Glutamatergic neuron (in vitro differentiated cells): ENCODE results near the gene RPL36. TPM values are rescaled to one million over a fixed set of nuclear protein-coding genes. Genes with fewer than 3 reads are reported as not detected.

Experiments used
- DNase-seq: peaks from one replicate; pipeline ENCODE4 v3.0.0; 2022
- H3K27ac Mint-ChIP-seq: one replicate; pipeline ENCODE4 v1.8.0; 2020; ENCODE audit warnings: mild to moderate bottlenecking, mixed read lengths, inconsistent platforms; ENCODE audit not compliant: unreplicated experiment
- H3K27me3 Mint-ChIP-seq: one replicate; pipeline ENCODE4 v1.8.0; 2020; ENCODE audit warnings: mild to moderate bottlenecking, moderate library complexity, mixed read lengths, inconsistent platforms; ENCODE audit not compliant: unreplicated experiment
- H3K36me3 Mint-ChIP-seq: one replicate; pipeline ENCODE4 v1.8.0; 2020; ENCODE audit warnings: mild to moderate bottlenecking, mixed read lengths, inconsistent platforms; ENCODE audit not compliant: unreplicated experiment
- H3K4me1 Mint-ChIP-seq: one replicate; pipeline ENCODE4 v1.8.0; 2020; ENCODE audit warnings: mild to moderate bottlenecking, low read depth, mixed read lengths, inconsistent platforms; ENCODE audit not compliant: unreplicated experiment
- H3K4me3 Mint-ChIP-seq: one replicate; pipeline ENCODE4 v1.8.0; 2020; ENCODE audit warnings: mild to moderate bottlenecking, mixed read lengths, inconsistent platforms; ENCODE audit not compliant: unreplicated experiment
- H3K9me3 Mint-ChIP-seq: one replicate; pipeline ENCODE4 v1.8.0; 2020; ENCODE audit warnings: mild to moderate bottlenecking, moderate library complexity, mixed read lengths, inconsistent platforms; ENCODE audit not compliant: unreplicated experiment
- total RNA-seq: library from RNA; stranded (reverse); fragmentation: NEBNext Ultra II Directional; extraction: Animal tissue kit (Norgen Biotek cat#: 25700); gene quantifications from one replicate; pipeline ENCODE4 v1.2.1, GENCODE V29; 2021; ENCODE audit not compliant: unreplicated experiment
- TF ChIP-seq, protein P1 (sequence below): fragments of 200-600 bp; sonication (generic); IDR thresholded peaks from one replicate; pipeline ENCODE4 v1.5.0; 2021; ENCODE audit not compliant: partially characterized antibody, unreplicated experiment

Gene RPL36
- total RNA-seq, 1 donor from 2014 or later = 514 TPM

DNA sequence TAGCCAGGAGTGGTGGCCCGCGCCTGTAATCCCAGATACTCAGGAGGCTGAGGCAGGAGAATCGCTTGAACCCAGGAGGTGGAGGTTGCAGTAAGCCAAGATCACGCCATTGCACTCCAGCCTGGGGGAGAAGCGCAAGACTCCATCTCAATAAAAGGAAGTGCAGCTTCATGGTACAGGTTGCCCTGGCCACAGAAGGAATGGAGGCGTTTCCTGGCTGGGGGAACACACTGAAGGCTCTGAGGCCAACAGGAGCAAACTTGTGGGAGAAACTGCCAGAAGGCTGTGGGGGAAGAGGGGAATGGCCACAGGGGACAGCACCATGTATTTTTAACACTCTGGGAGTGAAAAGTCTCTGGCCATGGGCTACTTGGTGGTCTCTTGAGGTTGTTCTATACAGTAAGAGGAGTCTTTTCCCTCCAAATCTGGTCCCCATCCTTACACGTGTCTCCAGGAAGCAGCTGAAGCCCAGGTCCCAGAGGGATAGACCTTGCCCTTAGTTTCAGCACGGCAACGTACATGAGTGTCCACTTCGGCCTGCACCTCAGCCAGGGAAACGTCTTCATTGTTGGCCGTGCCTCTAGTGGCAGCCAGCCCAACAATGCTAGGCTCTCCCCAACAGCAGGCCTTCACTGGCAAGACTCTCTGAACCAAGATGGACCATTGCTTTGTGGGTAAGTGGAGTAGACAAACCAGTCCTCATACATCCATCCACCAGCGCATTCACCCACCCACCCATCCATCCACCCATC lies 17.2 kb upstream of the RPL36 start:
- TF ChIP-seq, protein P1, sequence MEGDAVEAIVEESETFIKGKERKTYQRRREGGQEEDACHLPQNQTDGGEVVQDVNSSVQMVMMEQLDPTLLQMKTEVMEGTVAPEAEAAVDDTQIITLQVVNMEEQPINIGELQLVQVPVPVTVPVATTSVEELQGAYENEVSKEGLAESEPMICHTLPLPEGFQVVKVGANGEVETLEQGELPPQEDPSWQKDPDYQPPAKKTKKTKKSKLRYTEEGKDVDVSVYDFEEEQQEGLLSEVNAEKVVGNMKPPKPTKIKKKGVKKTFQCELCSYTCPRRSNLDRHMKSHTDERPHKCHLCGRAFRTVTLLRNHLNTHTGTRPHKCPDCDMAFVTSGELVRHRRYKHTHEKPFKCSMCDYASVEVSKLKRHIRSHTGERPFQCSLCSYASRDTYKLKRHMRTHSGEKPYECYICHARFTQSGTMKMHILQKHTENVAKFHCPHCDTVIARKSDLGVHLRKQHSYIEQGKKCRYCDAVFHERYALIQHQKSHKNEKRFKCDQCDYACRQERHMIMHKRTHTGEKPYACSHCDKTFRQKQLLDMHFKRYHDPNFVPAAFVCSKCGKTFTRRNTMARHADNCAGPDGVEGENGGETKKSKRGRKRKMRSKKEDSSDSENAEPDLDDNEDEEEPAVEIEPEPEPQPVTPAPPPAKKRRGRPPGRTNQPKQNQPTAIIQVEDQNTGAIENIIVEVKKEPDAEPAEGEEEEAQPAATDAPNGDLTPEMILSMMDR = no peak
- H3K27me3 Mint-ChIP-seq = peaks cover 5% of the 10 kb centered on the region
- no peak overlapping the region for H3K4me3 Mint-ChIP-seq
- H3K4me1 Mint-ChIP-seq = peaks cover 10% of the 10 kb centered on the region
- DNase-seq = no peak
- peaks cover 9% of the 10 kb centered on the region for H3K9me3 Mint-ChIP-seq
- H3K36me3 Mint-ChIP-seq = peaks cover 3% of the 10 kb centered on the region
- no peak overlapping the region for H3K27ac Mint-ChIP-seq

DNA sequence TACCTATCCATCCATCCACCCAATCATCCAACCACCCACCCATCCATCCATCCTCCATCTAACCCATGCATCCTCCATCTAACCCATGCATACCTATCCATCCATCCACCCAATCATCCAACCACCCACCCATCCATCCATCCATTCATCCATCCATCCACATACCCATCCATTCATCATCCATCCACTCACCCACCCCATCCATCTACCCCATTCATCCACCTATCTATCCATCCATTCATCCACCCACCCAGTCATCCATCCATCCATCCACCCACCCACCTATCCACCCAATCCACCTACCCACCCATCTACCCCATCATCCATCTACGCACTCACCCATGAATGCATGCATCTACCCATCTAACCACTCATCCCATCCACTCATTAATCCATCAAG lies 16.3 kb upstream of the RPL36 start:
- Mint-ChIP-seq H3K9me3 (peaks cover 9% of the 10 kb centered on the region), H3K4me3 (no peak overlapping the region), H3K36me3 (peaks cover 3% of the 10 kb centered on the region), H3K27ac (no peak overlapping the region), H3K27me3 (peaks cover 5% of the 10 kb centered on the region), H3K4me1 (peaks cover 10% of the 10 kb centered on the region)
- TF ChIP-seq, protein P1 = no peak
- no peak for DNase-seq

DNA sequence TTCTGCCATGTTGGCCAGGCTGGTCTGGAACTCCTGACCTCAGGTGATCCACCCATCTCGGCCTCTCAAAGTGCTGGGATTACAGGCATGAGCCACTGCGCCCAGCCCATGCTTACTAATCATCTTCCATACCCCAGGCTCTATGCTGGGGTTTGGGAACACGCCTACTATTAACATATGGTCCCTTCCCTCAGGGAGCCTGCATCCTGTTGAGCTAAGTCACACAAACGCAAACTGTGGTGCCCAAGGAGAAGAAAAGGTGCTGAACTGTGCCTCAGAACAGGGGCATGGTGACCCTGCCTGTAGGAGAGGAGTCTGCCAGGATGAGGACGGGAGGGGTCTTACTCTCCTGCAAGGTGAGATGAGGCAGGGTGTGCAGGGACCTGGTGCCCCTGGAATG lies 15.4 kb upstream of the RPL36 start:
- peaks cover 13% of the 10 kb centered on the region for H3K4me1 Mint-ChIP-seq
- peak overlapping the region; percentile 66 for H3K27ac Mint-ChIP-seq
- peaks cover 9% of the 10 kb centered on the region for H3K27me3 Mint-ChIP-seq
- H3K4me3 Mint-ChIP-seq = no peak overlapping the region
- peaks cover 3% of the 10 kb centered on the region for H3K36me3 Mint-ChIP-seq
- TF ChIP-seq, protein P1 = no peak
- DNase-seq = no peak
- H3K9me3 Mint-ChIP-seq = peaks cover 12% of the 10 kb centered on the region

DNA sequence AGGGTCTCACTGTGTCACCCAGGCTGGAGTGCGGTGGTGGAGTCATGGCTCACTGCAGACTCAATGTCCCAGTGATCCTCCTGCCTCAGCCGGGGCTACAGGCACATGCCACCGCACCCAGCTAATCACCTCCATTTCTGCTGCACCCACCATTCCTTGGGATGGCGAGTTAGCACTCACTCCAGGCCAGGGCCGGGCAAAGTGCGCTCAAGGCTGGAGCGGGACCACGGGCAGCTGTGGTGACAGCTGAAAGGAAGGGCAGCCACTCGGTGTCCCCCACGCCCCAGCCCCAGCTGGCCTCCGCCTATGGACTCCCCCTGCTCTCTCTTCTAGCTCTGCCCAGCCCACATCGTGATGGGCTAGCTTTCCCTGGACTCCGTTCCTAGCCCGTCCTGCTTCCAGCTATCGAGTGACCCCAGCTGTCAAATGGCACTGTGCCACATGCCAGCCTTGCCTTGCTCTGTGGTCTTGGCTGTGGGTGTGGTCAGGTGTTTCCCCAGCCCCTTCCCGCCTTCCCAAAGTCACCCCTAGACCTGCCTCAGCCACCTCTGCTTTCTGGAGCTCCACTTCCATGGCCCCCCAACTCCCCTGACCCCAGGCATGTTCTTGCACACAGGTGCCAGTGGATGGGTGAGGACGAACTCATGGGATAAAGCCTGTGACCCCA lies 13.9 kb upstream of the RPL36 start:
- peak overlapping the region; percentile 75 for H3K27ac Mint-ChIP-seq
- H3K9me3 Mint-ChIP-seq = peaks cover 16% of the 10 kb centered on the region
- no peak for DNase-seq
- H3K4me3 Mint-ChIP-seq = peak overlapping the region; percentile 40
- peaks cover 11% of the 10 kb centered on the region for H3K27me3 Mint-ChIP-seq
- peaks cover 3% of the 10 kb centered on the region for H3K36me3 Mint-ChIP-seq
- peaks cover 12% of the 10 kb centered on the region for H3K4me1 Mint-ChIP-seq
- TF ChIP-seq, protein P1 = no peak

DNA sequence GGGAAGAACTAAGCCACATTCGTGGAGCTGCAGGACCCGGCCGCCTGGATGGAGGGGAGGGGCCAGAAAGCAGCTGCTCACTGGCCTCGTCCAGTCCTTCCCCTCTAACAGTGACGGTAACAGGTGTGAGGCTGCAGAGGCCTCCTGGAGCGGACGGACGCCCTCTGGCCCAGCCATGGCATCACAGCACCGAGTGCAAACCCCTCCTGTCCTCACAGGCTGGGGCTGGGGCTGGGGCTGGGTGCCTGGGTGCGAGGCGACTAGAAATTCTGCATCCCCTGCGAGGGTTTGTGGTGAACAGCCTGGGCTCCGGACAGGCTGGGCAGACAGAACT lies 13.4 kb upstream of the RPL36 start:
- peaks cover 21% of the 10 kb centered on the region for H3K9me3 Mint-ChIP-seq
- H3K27ac Mint-ChIP-seq = peak overlapping the region; percentile 75
- peak; percentile 60 for DNase-seq
- TF ChIP-seq, protein P1 = no peak
- peak overlapping the region; percentile 40 for H3K4me3 Mint-ChIP-seq
- H3K36me3 Mint-ChIP-seq = peaks cover 7% of the 10 kb centered on the region
- peaks cover 16% of the 10 kb centered on the region for H3K27me3 Mint-ChIP-seq
- peaks cover 16% of the 10 kb centered on the region for H3K4me1 Mint-ChIP-seq
